Islet precursor cell (in vitro differentiated cells): ENCODE data around the gene ATP6V0B.

Experiments used
- DNase-seq: peaks from one replicate; pipeline ENCODE4 v3.0.0-alpha.2; 2018

Gene ATP6V0B

GRCh38 chr1:43974443-43975248 lies at the start of gene ATP6V0B:
Gene ATP6V0B (plus strand): TSS chr1:43974960. CDS start chr1:43975041, 81 bp downstream.
- peak; percentile 97 for DNase-seq

GRCh38 chr1:43925846-43926245 lies 48.9 kb upstream of the ATP6V0B start:
- DNase-seq = no peak

- DNase-seq = no peak
These were observed 44.4 kb upstream of the ATP6V0B start for GRCh38 chr1:43930168-43930948.

DNA sequence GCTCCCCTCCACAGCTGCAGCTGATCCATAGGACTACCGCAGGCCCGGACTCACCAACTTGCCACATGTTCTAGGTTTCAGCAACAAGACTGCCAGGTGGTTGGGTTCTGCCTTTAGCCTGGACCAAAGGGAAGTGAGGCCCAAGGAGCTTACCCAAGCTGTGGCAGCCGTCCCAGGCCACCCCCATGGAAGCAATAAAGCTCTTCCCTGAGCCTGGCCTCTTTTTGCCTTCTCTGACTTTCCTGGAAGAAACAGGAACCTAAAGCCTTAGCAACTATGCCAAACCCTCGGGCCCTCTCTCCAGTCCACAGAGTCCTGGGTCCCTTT lies 43.8 kb upstream of the ATP6V0B start:
- no peak for DNase-seq

DNA sequence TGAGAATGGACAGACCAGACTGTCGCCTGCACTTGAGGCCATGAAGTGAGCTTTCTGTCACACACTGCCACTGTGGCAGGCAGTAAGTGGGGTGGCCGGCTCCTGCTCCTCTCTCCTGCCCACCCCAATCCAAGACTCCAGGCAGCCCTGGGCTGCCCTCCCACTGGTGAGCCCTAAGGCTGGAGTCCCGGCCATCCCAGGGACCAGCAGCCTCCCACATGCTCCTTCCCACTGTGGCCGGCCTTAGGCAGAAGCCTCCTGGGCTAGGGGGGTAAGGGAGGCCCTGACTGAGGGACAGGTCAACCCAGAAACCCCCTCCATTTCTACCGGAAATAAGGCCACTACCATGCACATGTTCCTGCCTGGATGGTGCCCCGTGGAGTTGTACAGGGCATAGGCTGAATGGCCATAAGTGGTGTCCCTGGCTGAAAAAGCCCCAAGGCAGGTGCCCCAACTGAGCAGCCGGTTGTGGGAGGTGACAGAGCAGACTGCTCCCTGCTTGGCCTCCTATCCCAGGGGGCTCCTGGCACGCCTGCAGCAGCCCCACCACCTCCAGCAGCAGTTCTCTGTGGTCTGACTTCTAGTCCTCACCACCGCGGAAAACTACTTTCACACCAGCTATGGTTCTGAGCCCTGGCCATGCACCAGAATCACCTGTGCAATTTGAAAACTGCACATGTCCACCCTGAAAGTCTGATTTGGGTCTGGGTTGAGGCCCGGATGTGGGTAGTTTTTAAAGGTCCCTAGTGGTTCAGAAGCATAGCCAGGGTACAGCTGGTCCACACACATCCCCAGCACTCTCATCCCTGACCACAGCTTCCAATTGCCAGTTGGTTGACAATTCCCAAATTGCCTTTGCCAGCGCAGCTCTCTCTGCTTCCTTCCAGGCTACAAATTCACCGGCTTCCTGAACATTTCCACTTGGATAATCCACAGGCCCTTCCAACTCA lies 42.8 kb upstream of the ATP6V0B start:
- no peak for DNase-seq

- peak; percentile 79 for DNase-seq
These were observed 41.9 kb upstream of the ATP6V0B start for GRCh38 chr1:43932786-43933385.

DNA sequence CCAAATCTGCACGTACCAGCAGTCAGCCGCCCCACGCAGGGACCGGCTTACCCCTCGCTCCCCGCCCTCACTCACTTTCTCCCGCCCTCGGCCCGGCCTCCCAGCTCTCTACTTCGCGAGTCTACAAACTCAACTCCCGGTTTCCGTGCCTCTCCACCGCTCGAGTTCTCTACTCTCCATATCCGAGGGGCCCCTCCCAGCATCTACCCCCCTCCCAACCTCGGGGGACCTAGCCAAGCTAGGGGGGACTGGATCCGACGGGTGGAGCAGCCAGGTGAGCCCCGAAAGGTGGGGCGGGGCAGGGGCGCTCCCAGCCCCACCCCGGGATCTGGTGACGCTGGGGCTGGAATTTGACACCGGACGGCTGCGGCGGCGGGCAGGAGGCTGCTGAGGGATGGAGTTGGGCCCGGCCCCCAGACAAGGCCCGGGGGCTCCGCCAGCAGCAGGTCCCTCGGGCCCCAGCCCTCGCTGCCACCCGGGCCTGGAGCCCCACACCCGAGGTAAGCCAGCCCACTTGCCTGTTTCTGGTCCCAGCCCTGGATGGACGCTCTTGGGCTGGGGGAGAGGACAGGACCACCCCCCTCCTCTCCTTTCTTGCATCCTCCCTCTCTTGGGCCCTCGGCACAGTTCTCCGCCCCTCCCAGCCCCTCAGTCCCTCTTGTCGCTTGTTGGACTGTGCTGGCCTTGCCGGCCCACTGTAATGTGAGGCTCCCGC lies 41.2 kb upstream of the ATP6V0B start, which contains the start of gene ARTN:
ARTN (plus strand) TSS at position 416 of the 715 bp plus-strand sequence. CDS start 1,856 bp downstream, outside the sequence.
- peak; percentile 82 for DNase-seq

DNA sequence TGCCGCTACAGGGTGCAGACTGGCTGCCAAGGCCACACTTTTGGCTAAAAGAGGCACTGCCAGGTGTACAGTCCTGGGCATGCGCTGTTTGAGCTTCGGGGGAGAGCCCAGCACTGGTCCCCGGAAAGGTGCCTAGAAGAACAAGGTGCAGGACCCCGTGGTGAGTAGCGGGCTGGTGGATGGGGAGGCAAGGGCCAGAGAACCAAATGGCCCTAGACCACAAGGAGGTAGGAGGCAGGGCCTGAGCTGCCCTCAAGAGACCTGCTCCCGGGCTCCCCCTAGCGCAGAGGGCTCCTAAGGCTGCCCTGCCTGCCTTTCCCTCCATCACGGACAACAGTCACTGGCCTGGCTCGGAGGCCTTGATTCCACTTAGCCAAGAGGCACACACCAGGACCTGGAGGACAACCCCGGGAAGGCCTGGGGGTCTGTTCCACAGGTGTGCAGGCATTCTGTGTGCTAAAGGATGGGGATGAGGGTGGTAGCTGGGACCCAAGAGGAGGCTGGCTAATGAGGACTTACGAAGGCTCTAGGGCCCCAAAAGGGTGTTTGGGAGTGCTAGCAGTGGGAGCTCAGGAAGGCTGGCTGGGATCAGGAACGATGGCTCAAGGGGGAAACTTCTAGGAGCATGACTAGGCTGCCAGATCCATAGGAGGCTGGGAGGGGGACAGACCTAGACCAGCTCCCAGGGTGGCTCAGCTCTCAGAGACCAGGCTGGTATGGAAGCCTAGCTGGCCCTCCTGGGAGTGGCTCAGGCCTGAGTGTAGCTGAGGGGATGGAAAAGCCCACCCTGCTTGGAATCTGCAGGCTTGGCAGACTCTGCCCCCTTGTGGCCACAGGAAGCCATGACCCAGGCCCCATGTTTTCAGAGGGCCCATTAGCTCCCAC lies 40.4 kb upstream of the ATP6V0B start:
- DNase-seq = peak; percentile 92

- no peak for DNase-seq
These were observed 39.8 kb upstream of the ATP6V0B start for GRCh38 chr1:43934986-43935324.

- peak; percentile 82 for DNase-seq
These were observed 38.9 kb upstream of the ATP6V0B start for GRCh38 chr1:43935711-43936427.

DNA sequence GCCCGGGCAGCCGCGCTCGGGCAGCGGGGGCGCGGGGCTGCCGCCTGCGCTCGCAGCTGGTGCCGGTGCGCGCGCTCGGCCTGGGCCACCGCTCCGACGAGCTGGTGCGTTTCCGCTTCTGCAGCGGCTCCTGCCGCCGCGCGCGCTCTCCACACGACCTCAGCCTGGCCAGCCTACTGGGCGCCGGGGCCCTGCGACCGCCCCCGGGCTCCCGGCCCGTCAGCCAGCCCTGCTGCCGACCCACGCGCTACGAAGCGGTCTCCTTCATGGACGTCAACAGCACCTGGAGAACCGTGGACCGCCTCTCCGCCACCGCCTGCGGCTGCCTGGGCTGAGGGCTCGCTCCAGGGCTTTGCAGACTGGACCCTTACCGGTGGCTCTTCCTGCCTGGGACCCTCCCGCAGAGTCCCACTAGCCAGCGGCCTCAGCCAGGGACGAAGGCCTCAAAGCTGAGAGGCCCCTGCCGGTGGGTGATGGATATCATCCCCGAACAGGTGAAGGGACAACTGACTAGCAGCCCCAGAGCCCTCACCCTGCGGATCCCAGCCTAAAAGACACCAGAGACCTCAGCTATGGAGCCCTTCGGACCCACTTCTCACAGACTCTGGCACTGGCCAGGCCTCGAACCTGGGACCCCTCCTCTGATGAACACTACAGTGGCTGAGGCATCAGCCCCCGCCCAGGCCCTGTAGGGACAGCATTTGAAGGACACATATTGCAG lies 38.2 kb upstream of the ATP6V0B start:
- DNase-seq = peak; percentile 76

GRCh38 chr1:43937179-43937865 lies 37.4 kb upstream of the ATP6V0B start:
- no peak for DNase-seq

DNA sequence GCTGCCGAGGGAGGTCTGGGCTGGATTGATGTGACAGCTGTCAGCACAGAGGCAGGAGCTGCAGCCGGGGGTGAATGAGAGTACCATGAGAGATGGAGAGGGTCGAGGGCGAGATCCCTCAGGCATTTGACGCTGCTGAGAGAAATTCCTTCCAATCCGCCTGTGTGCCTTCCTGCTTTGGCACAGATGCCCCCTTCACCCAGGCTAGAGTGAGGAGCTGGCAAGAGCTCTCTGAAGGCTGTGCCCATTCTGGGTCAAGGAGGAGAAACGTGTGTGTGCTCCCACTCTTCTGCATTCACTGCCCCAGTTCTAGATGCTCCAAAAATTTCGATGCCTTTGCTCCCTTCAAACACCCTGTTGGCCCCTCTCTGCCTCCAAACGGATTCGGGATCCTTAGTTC lies 36.4 kb upstream of the ATP6V0B start:
- no peak for DNase-seq

- no peak for DNase-seq
These were observed 35.7 kb upstream of the ATP6V0B start for GRCh38 chr1:43938892-43939587.

DNA sequence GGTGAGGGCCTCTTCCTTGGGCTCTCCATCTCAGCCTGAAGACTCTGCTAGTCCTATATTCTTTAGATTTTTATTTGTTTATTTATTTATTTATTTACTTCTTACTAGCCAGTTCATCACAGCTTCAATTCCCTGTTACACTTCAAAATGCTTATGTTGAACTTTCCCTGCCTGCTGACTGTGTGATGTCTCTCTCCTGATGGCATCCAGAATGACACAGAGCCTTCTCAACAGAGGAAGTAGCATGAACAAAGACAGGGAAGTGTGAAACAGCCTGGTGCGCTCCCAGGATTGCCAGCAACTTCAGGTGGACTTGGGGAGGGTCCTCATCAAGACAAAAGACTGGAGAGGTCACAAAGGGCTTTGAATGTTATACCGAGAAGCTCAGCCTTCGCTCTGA lies 32.3 kb upstream of the ATP6V0B start:
- DNase-seq = no peak

- no peak for DNase-seq
These were observed 29.9 kb upstream of the ATP6V0B start for GRCh38 chr1:43944860-43945259.

DNA sequence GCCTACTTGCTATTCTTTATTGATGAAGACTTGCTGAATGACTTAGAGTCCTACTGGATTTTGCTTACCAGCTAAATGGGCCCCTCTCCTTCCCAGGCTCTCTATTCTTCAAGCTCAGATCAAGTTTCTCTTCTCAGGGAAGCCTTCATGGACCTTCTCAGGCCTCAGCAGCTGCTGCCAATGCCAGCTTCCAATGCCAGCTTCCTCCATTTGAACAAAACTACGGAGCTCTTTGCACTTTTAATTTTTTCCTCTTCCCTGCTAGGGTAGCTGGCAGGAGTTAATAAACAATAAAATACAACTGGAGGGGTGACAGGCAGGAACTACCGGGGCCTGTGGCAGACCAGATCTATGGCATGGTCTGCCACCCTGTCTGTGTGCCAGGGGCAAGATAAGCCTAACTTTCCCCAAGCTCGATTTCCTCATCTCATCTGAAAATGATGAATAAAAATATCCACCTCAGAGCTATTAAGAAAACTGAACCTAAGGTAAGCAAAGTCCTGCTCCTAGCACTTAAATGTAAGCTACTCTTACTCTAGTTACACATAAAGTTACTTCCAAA lies 29.0 kb upstream of the ATP6V0B start:
- DNase-seq = no peak
